ENCODE data around the gene COL11A1. TPM values are rescaled to one million over a fixed set of nuclear protein-coding genes. Genes with fewer than 3 reads are reported as not detected.

COL11A1 gene
- polyA plus RNA-seq, 1 donor from 2014 or later = 4.6 TPM

DNA sequence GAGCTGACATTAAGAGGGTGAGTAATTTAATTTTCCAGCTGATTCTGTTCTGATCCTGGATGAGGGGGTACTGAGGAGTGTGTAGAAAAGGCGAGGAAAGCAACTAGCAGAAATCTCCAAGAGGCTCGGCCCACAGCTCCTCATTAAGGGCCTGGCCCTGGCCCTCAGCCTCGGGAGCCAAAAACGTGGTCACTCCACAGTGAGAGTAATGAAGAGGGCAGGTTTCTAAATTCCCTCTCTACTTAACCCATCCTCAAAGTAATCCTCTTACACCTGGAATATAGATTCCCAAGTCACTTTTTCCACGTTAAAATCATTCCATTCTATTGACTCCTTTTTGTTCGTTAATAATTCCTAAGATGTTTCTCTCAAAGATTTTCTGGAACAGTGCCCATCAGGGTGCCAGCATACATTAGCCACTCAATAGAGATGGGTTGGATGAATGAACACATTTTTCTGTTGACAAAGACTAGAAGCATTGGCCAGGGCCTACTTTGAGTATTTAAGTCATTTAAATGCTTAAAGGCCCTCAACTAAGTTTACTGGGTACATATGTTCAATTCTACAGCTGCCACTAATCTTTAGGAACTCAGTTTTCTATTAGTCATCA lies 1.1 kb upstream of the COL11A1 start:
- H3F3A ChIP-seq (ENCODE audit: insufficient read depth, low read length, poor library complexity, severe bottlenecking) = peaks cover 4% of the 10 kb centered on the region
- H2AFZ ChIP-seq (ENCODE audit: low read depth, low read length) = no peak overlapping the region
- no peaks in the 10 kb centered on the region for H4K20me1 ChIP-seq (ENCODE audit: insufficient read depth)
- H3K36me3 ChIP-seq (ENCODE audit: insufficient read depth, low read length) = no peaks in the 10 kb centered on the region
- peaks cover 21% of the 10 kb centered on the region for H3K27me3 ChIP-seq (ENCODE audit: insufficient read depth, low read depth, low read length)
- no peak overlapping the region for H3K4me2 ChIP-seq (ENCODE audit: low read length)
- H3K4me3 ChIP-seq (ENCODE audit: low read length) = no peak overlapping the region
- no peak overlapping the region for H3K27ac ChIP-seq (ENCODE audit: low read length)
- TF ChIP-seq POLR2AphosphoS5 (IDR thresholded peaks at IDR 0.05) (no peak), TAF1 (IDR thresholded peaks at IDR 0.05; ENCODE audit: low read depth) (no peak), EP300 (conservative IDR thresholded peaks at IDR 0.05; ENCODE audit: poor library complexity, severe bottlenecking) (no peak), RAD21 (conservative IDR thresholded peaks at IDR 0.05) (no peak), MXI1 (conservative IDR thresholded peaks at IDR 0.05; ENCODE audit: poor library complexity, severe bottlenecking) (no peak), EZH2 (IDR thresholded peaks at IDR 0.05; ENCODE audit: borderline replicate concordance, insufficient read depth, low read length, poor library complexity, severe bottlenecking) (no peak)
- TF ChIP-seq, protein P1, sequence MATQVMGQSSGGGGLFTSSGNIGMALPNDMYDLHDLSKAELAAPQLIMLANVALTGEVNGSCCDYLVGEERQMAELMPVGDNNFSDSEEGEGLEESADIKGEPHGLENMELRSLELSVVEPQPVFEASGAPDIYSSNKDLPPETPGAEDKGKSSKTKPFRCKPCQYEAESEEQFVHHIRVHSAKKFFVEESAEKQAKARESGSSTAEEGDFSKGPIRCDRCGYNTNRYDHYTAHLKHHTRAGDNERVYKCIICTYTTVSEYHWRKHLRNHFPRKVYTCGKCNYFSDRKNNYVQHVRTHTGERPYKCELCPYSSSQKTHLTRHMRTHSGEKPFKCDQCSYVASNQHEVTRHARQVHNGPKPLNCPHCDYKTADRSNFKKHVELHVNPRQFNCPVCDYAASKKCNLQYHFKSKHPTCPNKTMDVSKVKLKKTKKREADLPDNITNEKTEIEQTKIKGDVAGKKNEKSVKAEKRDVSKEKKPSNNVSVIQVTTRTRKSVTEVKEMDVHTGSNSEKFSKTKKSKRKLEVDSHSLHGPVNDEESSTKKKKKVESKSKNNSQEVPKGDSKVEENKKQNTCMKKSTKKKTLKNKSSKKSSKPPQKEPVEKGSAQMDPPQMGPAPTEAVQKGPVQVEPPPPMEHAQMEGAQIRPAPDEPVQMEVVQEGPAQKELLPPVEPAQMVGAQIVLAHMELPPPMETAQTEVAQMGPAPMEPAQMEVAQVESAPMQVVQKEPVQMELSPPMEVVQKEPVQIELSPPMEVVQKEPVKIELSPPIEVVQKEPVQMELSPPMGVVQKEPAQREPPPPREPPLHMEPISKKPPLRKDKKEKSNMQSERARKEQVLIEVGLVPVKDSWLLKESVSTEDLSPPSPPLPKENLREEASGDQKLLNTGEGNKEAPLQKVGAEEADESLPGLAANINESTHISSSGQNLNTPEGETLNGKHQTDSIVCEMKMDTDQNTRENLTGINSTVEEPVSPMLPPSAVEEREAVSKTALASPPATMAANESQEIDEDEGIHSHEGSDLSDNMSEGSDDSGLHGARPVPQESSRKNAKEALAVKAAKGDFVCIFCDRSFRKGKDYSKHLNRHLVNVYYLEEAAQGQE (IDR thresholded peaks at IDR 0.05; ENCODE audit: borderline replicate concordance) = no peak
- TF ChIP-seq, protein P2, sequence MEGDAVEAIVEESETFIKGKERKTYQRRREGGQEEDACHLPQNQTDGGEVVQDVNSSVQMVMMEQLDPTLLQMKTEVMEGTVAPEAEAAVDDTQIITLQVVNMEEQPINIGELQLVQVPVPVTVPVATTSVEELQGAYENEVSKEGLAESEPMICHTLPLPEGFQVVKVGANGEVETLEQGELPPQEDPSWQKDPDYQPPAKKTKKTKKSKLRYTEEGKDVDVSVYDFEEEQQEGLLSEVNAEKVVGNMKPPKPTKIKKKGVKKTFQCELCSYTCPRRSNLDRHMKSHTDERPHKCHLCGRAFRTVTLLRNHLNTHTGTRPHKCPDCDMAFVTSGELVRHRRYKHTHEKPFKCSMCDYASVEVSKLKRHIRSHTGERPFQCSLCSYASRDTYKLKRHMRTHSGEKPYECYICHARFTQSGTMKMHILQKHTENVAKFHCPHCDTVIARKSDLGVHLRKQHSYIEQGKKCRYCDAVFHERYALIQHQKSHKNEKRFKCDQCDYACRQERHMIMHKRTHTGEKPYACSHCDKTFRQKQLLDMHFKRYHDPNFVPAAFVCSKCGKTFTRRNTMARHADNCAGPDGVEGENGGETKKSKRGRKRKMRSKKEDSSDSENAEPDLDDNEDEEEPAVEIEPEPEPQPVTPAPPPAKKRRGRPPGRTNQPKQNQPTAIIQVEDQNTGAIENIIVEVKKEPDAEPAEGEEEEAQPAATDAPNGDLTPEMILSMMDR (IDR thresholded peaks at IDR 0.05; ENCODE audit: poor library complexity, severe bottlenecking) = no peak
- H3K9ac ChIP-seq (ENCODE audit: low read length) = no peak overlapping the region
- no peaks in the 10 kb centered on the region for H3K9me3 ChIP-seq (ENCODE audit: low read length)
- peaks cover 15% of the 10 kb centered on the region for H3K79me2 ChIP-seq (replicated peaks; ENCODE audit: insufficient read depth, low read length)
- no peaks in the 10 kb centered on the region for H3K9me2 ChIP-seq (ENCODE audit: insufficient read depth, low read length)

DNA sequence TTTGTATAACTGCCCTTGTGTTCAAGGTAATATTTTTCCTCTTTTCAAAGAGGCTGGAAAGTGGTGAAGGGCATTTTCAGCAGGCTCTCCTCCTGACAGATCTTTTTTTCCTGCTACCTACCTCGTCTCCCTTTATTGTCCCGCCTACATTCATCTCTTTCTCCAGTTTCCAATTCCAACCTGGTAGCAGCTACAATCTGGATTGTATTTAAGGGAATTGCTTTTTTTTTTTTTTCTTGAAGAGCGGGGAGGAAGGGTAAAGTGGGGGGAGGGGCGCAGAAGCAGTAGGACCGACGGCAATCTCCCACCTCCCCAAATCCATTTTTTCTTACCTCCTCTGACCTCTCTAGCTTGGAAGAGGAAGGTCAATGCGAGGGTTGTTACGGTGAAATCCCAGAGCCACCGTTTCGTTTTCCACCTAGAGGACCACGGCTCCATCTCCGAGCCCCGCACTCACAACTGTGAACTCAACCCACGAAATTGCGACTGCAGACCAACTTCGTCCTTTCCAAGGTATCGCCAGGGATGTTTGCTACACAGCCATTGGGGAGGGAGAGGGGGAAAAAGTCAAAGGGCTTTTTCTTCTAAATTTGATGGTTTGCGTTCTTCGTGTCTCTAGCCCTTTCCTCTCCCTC lies 464 bp downstream of the COL11A1 start:
- H3K36me3 ChIP-seq (ENCODE audit: insufficient read depth, low read length) = no peaks in the 10 kb centered on the region
- TF ChIP-seq EZH2 (IDR thresholded peaks at IDR 0.05; ENCODE audit: borderline replicate concordance, insufficient read depth, low read length, poor library complexity, severe bottlenecking) = no peak
- no peak for TF ChIP-seq SMC3 (conservative IDR thresholded peaks at IDR 0.05; ENCODE audit: poor library complexity)
- TF ChIP-seq, protein P1 (IDR thresholded peaks at IDR 0.05; ENCODE audit: borderline replicate concordance) = no peak
- TF ChIP-seq RAD21 (conservative IDR thresholded peaks at IDR 0.05) = no peak
- TF ChIP-seq EP300 (conservative IDR thresholded peaks at IDR 0.05; ENCODE audit: poor library complexity, severe bottlenecking) = no peak
- TF ChIP-seq, protein P2 (IDR thresholded peaks at IDR 0.05; ENCODE audit: poor library complexity, severe bottlenecking) = no peak
- no peak for TF ChIP-seq TAF1 (IDR thresholded peaks at IDR 0.05; ENCODE audit: low read depth)
- no peak for TF ChIP-seq POLR2AphosphoS5 (IDR thresholded peaks at IDR 0.05)
- no peak for TF ChIP-seq MXI1 (conservative IDR thresholded peaks at IDR 0.05; ENCODE audit: poor library complexity, severe bottlenecking)
- H3K27ac ChIP-seq (ENCODE audit: low read length) = no peak overlapping the region

More for the DNA sequence above, 464 bp downstream of the COL11A1 start:
- peaks cover 21% of the 10 kb centered on the region for H3K27me3 ChIP-seq (ENCODE audit: insufficient read depth, low read depth, low read length)
- H3K9me2 ChIP-seq (ENCODE audit: insufficient read depth, low read length) = no peaks in the 10 kb centered on the region
- peaks cover 4% of the 10 kb centered on the region for H3F3A ChIP-seq (ENCODE audit: insufficient read depth, low read length, poor library complexity, severe bottlenecking)
- H3K4me2 ChIP-seq (ENCODE audit: low read length) = no peak overlapping the region
- H3K79me2 ChIP-seq (replicated peaks; ENCODE audit: insufficient read depth, low read length) = peaks cover 31% of the 10 kb centered on the region
- no peak overlapping the region for H3K9ac ChIP-seq (ENCODE audit: low read length)
- H4K20me1 ChIP-seq (ENCODE audit: insufficient read depth) = no peaks in the 10 kb centered on the region
- no peak overlapping the region for H2AFZ ChIP-seq (ENCODE audit: low read depth, low read length)
- H3K9me3 ChIP-seq (ENCODE audit: low read length) = no peaks in the 10 kb centered on the region
- H3K4me3 ChIP-seq (ENCODE audit: low read length) = peak overlapping the region; percentile 61

Measured in neural cell (in vitro differentiated cells).